IMR-90 (cell line): ENCODE measurements around the gene PLEKHG5.

Source experiments
- SMC3 ChIP-seq: fragments of 150-350 bp; IDR thresholded peaks from 2 replicates; pipeline ENCODE4 v1.6.1; 2016; ENCODE audit warnings: low read depth, mild to moderate bottlenecking, antibody characterized with exemption, low read length, moderate library complexity
- TF ChIP-seq, protein P1 (sequence below): conservative IDR thresholded peaks from 2 replicates; pipeline ENCODE4 v1.5.1; 2012; ENCODE audit warnings: mild to moderate bottlenecking, low read depth, low read length, improper control_type of control experiment

DNA sequence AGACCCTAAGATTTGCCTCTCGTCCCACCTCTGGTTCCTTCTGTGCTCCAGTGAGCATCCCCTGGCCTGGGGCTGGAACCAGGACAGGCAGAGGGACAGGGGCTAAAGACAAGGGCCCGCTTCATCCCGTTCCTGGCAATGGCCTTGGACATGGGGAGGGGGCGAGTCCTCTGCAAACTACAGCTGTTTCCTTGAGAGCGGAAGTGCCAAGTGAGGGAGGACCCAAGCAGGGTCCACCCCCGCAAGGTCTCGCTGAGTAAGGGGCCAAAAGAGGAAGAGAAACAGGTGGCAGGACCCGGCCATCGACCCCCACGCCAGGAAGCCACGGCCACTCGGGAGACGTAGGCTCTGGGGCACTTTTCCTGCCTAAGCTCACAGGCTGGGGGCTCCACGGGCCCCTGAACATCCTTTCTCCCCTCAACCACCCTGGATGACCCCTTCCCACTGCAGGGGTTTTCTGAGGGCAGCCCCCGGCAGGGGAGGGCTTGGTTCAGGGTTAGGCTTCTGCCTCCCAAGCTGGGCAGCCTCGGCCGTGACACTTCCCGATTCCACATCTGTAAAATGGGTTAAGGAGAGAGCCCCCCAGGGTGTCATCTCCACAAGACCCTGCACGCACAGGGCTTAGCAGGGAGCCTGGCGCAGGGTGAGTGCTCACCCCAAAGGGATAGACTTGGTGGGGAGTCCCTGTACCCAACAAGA lies 17.9 kb upstream of the PLEKHG5 start:
- TF ChIP-seq, protein P1, sequence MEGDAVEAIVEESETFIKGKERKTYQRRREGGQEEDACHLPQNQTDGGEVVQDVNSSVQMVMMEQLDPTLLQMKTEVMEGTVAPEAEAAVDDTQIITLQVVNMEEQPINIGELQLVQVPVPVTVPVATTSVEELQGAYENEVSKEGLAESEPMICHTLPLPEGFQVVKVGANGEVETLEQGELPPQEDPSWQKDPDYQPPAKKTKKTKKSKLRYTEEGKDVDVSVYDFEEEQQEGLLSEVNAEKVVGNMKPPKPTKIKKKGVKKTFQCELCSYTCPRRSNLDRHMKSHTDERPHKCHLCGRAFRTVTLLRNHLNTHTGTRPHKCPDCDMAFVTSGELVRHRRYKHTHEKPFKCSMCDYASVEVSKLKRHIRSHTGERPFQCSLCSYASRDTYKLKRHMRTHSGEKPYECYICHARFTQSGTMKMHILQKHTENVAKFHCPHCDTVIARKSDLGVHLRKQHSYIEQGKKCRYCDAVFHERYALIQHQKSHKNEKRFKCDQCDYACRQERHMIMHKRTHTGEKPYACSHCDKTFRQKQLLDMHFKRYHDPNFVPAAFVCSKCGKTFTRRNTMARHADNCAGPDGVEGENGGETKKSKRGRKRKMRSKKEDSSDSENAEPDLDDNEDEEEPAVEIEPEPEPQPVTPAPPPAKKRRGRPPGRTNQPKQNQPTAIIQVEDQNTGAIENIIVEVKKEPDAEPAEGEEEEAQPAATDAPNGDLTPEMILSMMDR = no peak
- TF ChIP-seq SMC3 = no peak
